Right lung (tissue), 5 donors: ENCODE results near the gene MAPK8IP3. TPM values are rescaled to one million over a fixed set of nuclear protein-coding genes. Genes with fewer than 3 reads are reported as not detected.

ENCODE experiments used
- DNase-seq, 2 donors: peaks; one replicate each; pipeline ENCODE4 v3.0.0-alpha.2; 2013
- polyA plus RNA-seq, 5 donors: library from polyadenylated mRNA; unstranded; fragments of 120-200 nt; gene quantifications; one replicate each; pipeline versions ENCODE4 v1.2.1 to v1.2.3, GENCODE V29; 2013; ENCODE audit warnings: inconsistent platforms in 1 of 5, low replicate concordance in 1 of 5; ENCODE audit not compliant: insufficient read length in 5 of 5, insufficient read depth in 1 of 5

Gene MAPK8IP3
- polyA plus RNA-seq, 5 donors = 45.3 to 74.0 (median 61.9) TPM

- DNase-seq = no peak
Measured at GRCh38 chr16:1773703-1774447, 67.9 kb downstream of the MAPK8IP3 start.

DNA sequence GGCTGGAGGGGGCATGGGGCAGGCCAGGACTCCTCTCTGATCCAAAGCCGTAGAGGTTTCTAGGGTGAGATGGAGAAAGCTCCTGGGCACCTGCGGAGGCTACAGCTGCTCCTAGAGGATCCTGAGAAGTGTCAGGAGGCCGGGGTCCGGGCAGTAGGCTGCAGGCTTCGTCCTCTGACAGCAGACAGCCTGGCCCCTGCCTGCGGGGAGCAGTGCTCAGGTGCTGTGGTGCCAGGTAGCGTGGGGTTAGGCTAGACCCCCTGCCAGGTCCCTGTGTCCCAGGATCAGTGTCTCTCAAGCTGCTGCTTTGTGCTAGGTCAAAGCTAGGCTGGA, 68.4 kb downstream of the MAPK8IP3 start:
- no peak for DNase-seq

- no peak for DNase-seq
Measured at GRCh38 chr16:1775006-1775845, 69.2 kb downstream of the MAPK8IP3 start.

GRCh38 chr16:1775846-1776671, 70.1 kb downstream of the MAPK8IP3 start:
- no peak for DNase-seq

DNA sequence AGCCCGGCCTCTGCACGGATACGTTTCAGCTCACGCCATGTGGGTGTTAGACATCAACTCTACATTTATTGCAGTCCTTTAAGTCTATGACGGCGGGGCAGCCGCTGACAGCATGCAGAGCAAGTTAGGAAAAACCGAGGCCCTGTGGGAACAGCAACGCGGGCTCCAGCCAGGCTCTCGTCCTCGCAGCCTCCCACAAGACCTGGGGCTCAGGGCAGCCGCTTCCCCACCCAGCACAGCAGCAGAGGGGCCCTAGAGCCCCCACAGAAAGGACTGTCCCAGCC, 70.6 kb downstream of the MAPK8IP3 start:
- no peak for DNase-seq

- DNase-seq = no peak
Measured at GRCh38 chr16:1776991-1777374, 71.0 kb downstream of the MAPK8IP3 start.

- no peak for DNase-seq
Measured at GRCh38 chr16:1777375-1778199, 71.6 kb downstream of the MAPK8IP3 start.

GRCh38 chr16:1778200-1779179, 72.5 kb downstream of the MAPK8IP3 start:
- no peak for DNase-seq

DNA sequence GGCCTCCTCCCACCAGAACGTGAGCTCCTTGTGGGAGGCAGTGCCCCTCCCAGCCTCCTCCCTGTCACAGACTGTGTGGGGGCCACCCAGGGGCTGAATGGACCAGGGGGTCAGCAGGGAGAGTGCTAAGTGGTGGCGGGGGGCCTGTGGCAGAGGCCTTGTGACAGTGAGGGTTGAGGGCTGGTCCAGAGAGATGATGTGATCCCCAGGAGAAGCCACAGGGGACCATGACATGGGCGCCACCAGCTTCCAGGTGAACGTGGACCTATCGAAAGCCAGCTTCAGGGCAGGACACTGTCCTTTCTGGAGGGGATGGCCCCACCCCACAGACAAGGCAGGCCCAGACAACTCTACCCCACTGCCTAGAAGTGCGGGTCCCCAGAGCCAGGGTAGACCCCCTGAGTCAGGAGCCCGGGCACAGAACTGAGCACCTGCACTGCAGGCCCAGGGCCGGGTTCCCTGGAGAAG, 73.3 kb downstream of the MAPK8IP3 start:
- DNase-seq = no peak

DNA sequence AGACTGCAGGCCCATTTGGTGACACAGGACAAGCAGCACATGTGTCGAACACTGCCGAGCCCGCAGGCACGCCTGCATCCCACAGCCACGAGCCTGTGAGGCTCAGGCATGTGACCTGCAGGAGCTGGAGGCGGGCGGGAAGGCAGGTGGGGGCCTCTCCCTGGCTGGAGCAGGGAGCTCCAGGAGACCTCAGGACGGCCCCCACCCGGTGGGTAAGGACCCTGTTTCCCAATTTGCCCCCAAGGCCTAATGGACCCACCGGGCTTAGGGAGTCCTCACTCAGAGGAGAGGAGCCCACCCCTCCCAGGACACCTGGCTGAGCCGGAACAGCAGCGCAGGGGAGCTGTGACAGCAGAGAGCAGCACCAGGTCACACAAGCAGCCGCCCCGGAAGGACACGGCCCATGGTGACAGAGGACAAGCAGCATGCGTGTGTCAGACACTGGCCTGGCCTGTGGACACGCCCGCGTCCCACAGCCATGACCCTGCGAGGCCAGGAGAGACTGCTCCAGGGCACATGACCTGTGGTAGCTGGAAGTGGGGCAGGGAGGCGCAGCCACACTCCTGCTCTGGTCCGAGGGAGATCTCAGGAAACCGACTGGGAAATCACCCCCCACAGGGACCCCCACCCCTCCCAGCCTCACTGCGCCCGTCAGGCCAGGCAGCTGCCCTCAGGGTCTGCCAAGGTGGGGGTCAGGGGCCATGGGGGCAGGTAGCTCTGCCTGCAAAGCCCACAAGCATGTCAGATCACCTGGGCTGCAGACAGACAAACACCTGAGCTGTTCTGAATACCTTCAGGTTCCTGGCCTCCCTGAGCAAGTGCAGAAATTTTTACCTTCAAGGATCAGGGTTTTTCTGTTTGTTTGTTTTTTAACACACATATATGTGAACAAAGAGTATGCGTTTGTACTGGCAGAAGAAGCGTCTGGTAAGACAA, 74.0 kb downstream of the MAPK8IP3 start:
- no peak for DNase-seq

DNA sequence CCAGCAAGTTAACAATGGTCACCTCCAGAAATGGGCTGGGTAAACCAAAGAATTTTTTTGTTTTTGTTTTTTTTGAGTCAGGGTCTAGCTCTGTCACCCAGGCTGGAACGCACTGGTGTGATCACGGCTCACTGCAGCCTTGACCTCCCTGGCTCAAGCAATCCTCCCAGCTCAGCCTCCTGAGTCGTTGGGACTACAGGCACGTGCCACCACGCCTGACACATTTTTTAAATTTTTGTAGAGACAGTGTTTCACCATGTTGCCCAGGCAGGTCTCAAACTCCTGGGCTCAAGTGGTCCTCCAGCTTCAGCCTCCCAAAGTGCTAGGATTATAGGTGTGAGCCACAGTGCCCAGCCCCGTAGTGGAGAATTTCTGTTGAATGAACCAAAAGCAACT, 74.7 kb downstream of the MAPK8IP3 start:
- no peak for DNase-seq

DNA sequence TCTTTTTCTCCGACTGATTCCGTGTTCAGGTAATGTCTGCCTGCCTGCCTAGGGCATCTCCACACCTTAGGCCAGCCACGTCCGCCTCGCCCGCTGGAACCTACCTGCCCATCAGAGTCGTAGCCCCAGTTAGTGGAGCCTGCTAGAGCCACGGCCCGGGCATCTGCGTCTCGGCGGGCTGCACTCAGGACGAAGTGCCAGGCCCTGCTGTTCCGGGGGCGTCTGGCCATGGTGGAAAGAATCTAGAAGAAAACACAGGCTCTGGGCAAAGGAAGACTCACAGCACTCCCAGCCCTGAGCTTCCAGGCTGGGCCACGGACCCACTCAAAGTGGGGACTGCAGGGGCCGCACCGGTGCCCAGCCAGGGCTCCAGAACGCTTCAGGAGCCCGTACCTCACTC, 75.3 kb downstream of the MAPK8IP3 start:
- no peak for DNase-seq

GRCh38 chr16:1781758-1782407, 75.9 kb downstream of the MAPK8IP3 start:
- no peak for DNase-seq

- DNase-seq = peak; percentile 99 to 100
Measured at GRCh38 chr16:1782408-1783264, 76.6 kb downstream of the MAPK8IP3 start, which contains the start of the genes NUBP2 and SPSB3. TSS of gene NUBP2 (plus strand) at chr16:1782960. CDS start at chr16:1783021, 61 bp downstream. TSS of gene SPSB3 (minus strand) at chr16:1782571. CDS start at chr16:1781483, 1,088 bp downstream.

GRCh38 chr16:1784977-1785845, 79.2 kb downstream of the MAPK8IP3 start:
- DNase-seq = no peak

GRCh38 chr16:1785846-1786170, 79.8 kb downstream of the MAPK8IP3 start:
- no peak for DNase-seq
